PC-3 (cell line): ENCODE measurements around the gene VWC2. TPM values are rescaled to one million over a fixed set of nuclear protein-coding genes. Genes with fewer than 3 reads are reported as not detected.

Experiments used
- ATAC-seq: fragments of 200-7000 bp; cut with Tn5 transposase; 2 replicates; pipeline ENCODE4 v1.9.1; 2020; ENCODE audit warnings: mild to moderate bottlenecking, moderate library complexity
- BruUV-seq: library from RNA; stranded (reverse); fragments of 400-500 nt; replicated peaks from 2 replicates; lab custom pipeline; 2021; lab: Mats Ljungman, UMichigan
- CTCF ChIA-PET: fragments of 300-600 bp; sonication (Branson Sonifier 250); formaldehyde crosslinking; loops from one replicate; lab custom pipeline; 2022; ENCODE audit warnings: antibody characterized with exemption; lab: Charles Lee
- POLR2A ChIA-PET: fragments of 300-600 bp; sonication (Branson Sonifier 250); formaldehyde crosslinking; loops from one replicate; lab custom pipeline; 2022; ENCODE audit warnings: antibody characterized with exemption; ENCODE audit not compliant: unreplicated experiment; lab: Charles Lee
- DNase-seq: peaks from one replicate; pipeline ENCODE4 v3.0.0-alpha.2; 2015
- H2AFZ ChIP-seq: fragments of 300-600 bp; sonication (generic); 2 replicates; pipeline ENCODE4 v1.6.0; 2016; ENCODE audit warnings: antibody characterized with exemption, low read length
- H3F3A ChIP-seq: fragments of 300-600 bp; sonication (generic); one replicate; pipeline ENCODE4 v1.6.0; 2017; ENCODE audit warnings: antibody characterized with exemption, low read length, control low read depth, mild to moderate bottlenecking; ENCODE audit not compliant: unreplicated experiment
- H3K27ac ChIP-seq: fragments of 300-600 bp; sonication (generic); 2 replicates; pipeline ENCODE4 v1.5.1; 2016; ENCODE audit warnings: mild to moderate bottlenecking, low read length
- H3K27me3 ChIP-seq: fragments of 300-600 bp; sonication (generic); 2 replicates; pipeline ENCODE4 v1.6.1; 2016; ENCODE audit warnings: low read length, mixed read lengths
- H3K36me3 ChIP-seq: fragments of 300-600 bp; sonication (generic); 2 replicates; pipeline ENCODE4 v1.6.1; 2016; ENCODE audit warnings: low read depth, mixed run types, low read length, mixed read lengths
- H3K4me1 ChIP-seq: fragments of 300-600 bp; sonication (generic); 2 replicates; pipeline ENCODE4 v1.5.1; 2016; ENCODE audit warnings: low read length; ENCODE audit not compliant: insufficient read depth
- H3K4me2 ChIP-seq: fragments of 300-600 bp; sonication (generic); 2 replicates; pipeline ENCODE4 v1.6.0; 2016; ENCODE audit warnings: low read length
- H3K4me3 ChIP-seq: fragments of 300-600 bp; sonication (generic); 2 replicates; pipeline ENCODE4 v1.5.1; 2016; ENCODE audit warnings: mild to moderate bottlenecking, low read length, mixed read lengths
- H3K79me2 ChIP-seq: fragments of 300-600 bp; sonication (generic); 2 replicates; pipeline ENCODE4 v1.6.1; 2017; ENCODE audit warnings: low read length, mixed read lengths
- H3K9ac ChIP-seq: fragments of 300-600 bp; sonication (generic); 2 replicates; pipeline ENCODE4 v1.6.0; 2016; ENCODE audit warnings: mild to moderate bottlenecking, low read length
- H3K9me2 ChIP-seq: fragments of 300-600 bp; sonication (generic); replicated peaks from 2 replicates; pipeline ENCODE4 v1.6.1; 2016; ENCODE audit warnings: mixed run types, low read length, mixed read lengths
- H3K9me3 ChIP-seq: fragments of 300-600 bp; sonication (generic); 2 replicates; pipeline ENCODE4 v1.6.1; 2016; ENCODE audit warnings: low read length, mixed read lengths
- H4K20me1 ChIP-seq: fragments of 300-600 bp; sonication (generic); 2 replicates; pipeline ENCODE4 v1.6.1; 2016; ENCODE audit warnings: low read length, mixed read lengths
- EZH2 ChIP-seq: fragments of 300-600 bp; sonication (generic); IDR thresholded peaks from one replicate; pipeline ENCODE4 v1.6.1; 2017; ENCODE audit warnings: antibody characterized with exemption, mild to moderate bottlenecking, low read length; ENCODE audit not compliant: unreplicated experiment
- EZH2phosphoT487 ChIP-seq: fragments of 300-600 bp; sonication (generic); IDR thresholded peaks from 2 replicates; pipeline ENCODE4 v1.6.1; 2018; ENCODE audit warnings: mild to moderate bottlenecking, antibody characterized with exemption, low read length, borderline replicate concordance
- intact Hi-C: fragments of 100-400 bp; cut with micrococcal nuclease; formaldehyde crosslinking; loops from 2 replicates; pipeline ENCODE4 v1.9.0; 2023
- total RNA-seq: library from RNA; depleted of rRNA; stranded (reverse); fragments of >200 nt; gene quantifications from 2 replicates; pipeline ENCODE4 v1.2.3, GENCODE V29; 2014
- TF ChIP-seq, protein P1 (sequence below): fragments of 300-600 bp; sonication (generic); conservative IDR thresholded peaks from 2 replicates; pipeline ENCODE4 v1.5.1; 2017; ENCODE audit warnings: antibody characterized with exemption, low read depth, mild to moderate bottlenecking, low read length

VWC2 gene
- total RNA-seq, 1 experiment from 2014 or later = not detected

DNA sequence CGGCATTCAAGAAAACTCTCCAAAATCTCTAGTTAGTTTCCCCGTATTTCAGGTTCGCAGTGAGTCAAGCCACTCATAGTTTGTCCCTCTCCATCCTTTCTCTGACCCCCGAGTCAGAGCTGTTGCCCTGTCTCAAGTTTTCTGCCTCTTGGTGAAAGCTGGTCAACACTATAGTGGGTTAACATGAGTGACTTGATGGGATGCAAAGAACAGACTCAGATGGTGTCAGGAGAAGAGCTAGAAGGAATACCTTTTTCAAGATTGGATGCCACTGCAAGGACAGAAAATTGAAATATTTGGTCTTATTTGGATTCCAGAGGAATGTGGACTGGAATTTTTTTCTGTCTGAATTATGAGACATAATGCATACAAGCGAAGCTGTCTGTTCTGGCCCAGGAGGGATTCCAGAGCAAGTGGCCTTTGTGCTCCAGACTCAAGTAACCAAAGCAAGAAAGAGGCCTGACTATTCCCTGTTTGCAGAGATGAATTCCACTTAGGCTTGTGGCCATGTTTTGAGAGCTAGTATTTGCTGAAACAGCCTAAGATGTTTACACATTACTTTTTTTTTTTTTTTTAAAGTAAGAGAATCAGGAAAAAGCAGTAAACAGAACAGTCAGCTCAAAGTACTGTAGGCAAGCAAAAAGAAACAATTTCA lies 67.4 kb downstream of the VWC2 start:
- Histone ChIP-seq H3K27me3 (peaks cover 65% of the 10 kb centered on the region), H3K36me3 (no peaks in the 10 kb centered on the region), H3K4me1 (no peaks in the 10 kb centered on the region), H3K9me2 (no peaks in the 10 kb centered on the region), H3K79me2 (no peaks in the 10 kb centered on the region), H4K20me1 (no peaks in the 10 kb centered on the region), H2AFZ (no peak overlapping the region), H3K4me3 (no peak overlapping the region), H3K4me2 (no peak overlapping the region), H3F3A (no peaks in the 10 kb centered on the region), H3K9me3 (no peaks in the 10 kb centered on the region), H3K27ac (no peak overlapping the region), H3K9ac (no peak overlapping the region)
- TF ChIP-seq EZH2phosphoT487 = no peak
- no peak for TF ChIP-seq EZH2
- TF ChIP-seq, protein P1, sequence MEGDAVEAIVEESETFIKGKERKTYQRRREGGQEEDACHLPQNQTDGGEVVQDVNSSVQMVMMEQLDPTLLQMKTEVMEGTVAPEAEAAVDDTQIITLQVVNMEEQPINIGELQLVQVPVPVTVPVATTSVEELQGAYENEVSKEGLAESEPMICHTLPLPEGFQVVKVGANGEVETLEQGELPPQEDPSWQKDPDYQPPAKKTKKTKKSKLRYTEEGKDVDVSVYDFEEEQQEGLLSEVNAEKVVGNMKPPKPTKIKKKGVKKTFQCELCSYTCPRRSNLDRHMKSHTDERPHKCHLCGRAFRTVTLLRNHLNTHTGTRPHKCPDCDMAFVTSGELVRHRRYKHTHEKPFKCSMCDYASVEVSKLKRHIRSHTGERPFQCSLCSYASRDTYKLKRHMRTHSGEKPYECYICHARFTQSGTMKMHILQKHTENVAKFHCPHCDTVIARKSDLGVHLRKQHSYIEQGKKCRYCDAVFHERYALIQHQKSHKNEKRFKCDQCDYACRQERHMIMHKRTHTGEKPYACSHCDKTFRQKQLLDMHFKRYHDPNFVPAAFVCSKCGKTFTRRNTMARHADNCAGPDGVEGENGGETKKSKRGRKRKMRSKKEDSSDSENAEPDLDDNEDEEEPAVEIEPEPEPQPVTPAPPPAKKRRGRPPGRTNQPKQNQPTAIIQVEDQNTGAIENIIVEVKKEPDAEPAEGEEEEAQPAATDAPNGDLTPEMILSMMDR = no peak
- ChIA-PET POLR2A (no interaction called here), CTCF (no interaction called here)
- no TSS peak for BruUV-seq
- intact Hi-C loops = no loop called here
- no peak for ATAC-seq
- DNase-seq = no peak

DNA sequence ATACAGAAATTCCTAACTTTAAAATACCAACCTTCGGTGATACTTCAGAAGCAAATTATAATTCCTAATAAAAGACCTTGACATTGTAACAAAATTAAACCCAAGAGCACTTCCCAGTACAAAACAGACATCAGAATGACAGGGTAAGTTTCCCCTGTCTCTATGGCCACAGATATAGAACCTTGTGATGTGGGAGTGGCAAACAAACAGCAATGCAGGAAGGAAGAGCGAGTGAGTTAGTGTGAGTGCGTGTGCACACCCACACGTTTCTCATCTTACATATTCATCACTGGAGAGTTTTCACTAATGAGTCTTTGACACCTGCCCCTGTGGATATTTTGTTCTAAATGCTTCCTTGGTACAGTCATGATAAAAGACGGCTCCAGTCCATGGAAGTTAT lies 72.2 kb downstream of the VWC2 start:
- H3K4me1 ChIP-seq = no peaks in the 10 kb centered on the region
- POLR2A ChIA-PET = no interaction called here
- TF ChIP-seq EZH2phosphoT487 (no peak), EZH2 (no peak)
- TF ChIP-seq, protein P1 = no peak
- H3K9me3 ChIP-seq = no peaks in the 10 kb centered on the region
- H2AFZ ChIP-seq = no peak overlapping the region
- no peak overlapping the region for H3K9ac ChIP-seq
- BruUV-seq = no TSS peak
- H3K36me3 ChIP-seq = no peaks in the 10 kb centered on the region
- H3K27me3 ChIP-seq = peaks cover 62% of the 10 kb centered on the region
- ATAC-seq (no peak), DNase-seq (no peak)
- H3F3A ChIP-seq = no peaks in the 10 kb centered on the region
- no peaks in the 10 kb centered on the region for H4K20me1 ChIP-seq
- H3K4me3 ChIP-seq = no peak overlapping the region
- CTCF ChIA-PET = no interaction called here
- no peaks in the 10 kb centered on the region for H3K9me2 ChIP-seq
- H3K27ac ChIP-seq = no peak overlapping the region
- no peaks in the 10 kb centered on the region for H3K79me2 ChIP-seq
- intact Hi-C loops = no loop called here
- H3K4me2 ChIP-seq = no peak overlapping the region

DNA sequence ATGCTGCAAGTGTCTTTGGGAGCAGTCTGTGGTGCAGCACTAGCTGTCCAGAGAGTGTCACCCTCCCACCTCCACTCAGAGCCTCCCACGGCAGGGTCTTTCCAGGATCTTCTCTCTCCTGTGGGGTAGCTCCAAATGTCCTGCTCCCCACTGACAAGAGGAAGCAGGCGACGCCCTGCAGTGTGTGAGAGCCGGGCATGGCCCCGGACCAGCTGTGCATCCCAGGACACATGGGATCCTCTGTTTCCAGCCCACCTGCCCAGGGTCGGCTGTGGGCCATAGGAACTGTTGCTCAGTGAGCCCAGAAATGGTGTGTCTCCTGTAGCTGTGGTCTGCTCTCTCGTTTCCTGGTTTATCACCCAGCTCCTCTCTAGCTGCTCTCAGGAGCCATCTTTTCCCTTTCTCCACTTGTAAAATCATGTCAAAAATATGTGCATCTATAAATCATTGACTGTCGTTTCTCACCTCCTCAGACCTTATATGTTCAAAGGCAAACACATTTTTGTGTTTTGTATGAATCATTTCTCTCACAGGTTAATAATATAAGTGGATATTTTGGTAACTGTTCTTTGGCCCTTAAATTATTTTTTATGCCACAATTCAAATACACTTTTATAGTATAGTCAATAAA lies 74.9 kb downstream of the VWC2 start:
- POLR2A ChIA-PET = no interaction called here
- Histone ChIP-seq H3K9ac (no peak overlapping the region), H3F3A (no peaks in the 10 kb centered on the region), H3K27ac (no peak overlapping the region), H3K9me3 (no peaks in the 10 kb centered on the region), H3K4me1 (no peaks in the 10 kb centered on the region), H3K36me3 (no peaks in the 10 kb centered on the region), H3K79me2 (no peaks in the 10 kb centered on the region), H2AFZ (no peak overlapping the region), H3K27me3 (peaks cover 54% of the 10 kb centered on the region), H3K4me3 (no peak overlapping the region), H4K20me1 (no peaks in the 10 kb centered on the region), H3K9me2 (no peaks in the 10 kb centered on the region), H3K4me2 (no peak overlapping the region)
- BruUV-seq = no TSS peak
- CTCF ChIA-PET = no interaction called here
- ATAC-seq (no peak), DNase-seq (peak; percentile 3)
- intact Hi-C loops = no loop called here
- no peak for TF ChIP-seq EZH2
- TF ChIP-seq, protein P1 = no peak
